Measurements from ENCODE around the gene ELP4.

DNA sequence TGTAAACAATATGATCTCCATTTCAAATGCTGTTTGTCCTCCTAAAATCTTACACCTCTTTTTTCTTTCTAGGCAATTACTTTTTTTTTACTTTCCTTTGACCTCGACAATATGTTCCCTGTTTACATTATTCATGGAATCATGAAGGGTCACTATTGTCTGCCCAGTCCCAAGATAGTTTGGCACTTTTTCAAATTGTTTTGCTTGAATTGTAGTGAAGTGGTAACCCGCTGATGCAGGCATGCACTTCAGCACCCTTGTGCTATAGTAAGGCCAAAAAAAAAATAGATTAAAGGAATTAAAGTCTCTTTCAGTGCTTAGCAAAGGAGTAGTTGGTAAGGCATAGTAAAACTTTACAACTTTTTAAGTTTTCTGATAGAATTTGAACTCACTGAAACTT is 210.7 kb downstream of the ELP4 start:
- no peak for TF ChIP-seq POLR2AphosphoS5 (IDR thresholded peaks at IDR 0.05; ENCODE audit: low read depth, low read length)
- TF ChIP-seq, protein P1, sequence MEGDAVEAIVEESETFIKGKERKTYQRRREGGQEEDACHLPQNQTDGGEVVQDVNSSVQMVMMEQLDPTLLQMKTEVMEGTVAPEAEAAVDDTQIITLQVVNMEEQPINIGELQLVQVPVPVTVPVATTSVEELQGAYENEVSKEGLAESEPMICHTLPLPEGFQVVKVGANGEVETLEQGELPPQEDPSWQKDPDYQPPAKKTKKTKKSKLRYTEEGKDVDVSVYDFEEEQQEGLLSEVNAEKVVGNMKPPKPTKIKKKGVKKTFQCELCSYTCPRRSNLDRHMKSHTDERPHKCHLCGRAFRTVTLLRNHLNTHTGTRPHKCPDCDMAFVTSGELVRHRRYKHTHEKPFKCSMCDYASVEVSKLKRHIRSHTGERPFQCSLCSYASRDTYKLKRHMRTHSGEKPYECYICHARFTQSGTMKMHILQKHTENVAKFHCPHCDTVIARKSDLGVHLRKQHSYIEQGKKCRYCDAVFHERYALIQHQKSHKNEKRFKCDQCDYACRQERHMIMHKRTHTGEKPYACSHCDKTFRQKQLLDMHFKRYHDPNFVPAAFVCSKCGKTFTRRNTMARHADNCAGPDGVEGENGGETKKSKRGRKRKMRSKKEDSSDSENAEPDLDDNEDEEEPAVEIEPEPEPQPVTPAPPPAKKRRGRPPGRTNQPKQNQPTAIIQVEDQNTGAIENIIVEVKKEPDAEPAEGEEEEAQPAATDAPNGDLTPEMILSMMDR (IDR thresholded peaks at IDR 0.05), result no peak
